Suppressor macrophage treated with lipopolysaccharide for 1 hour (primary cell): ENCODE measurements around the gene DMC1.
A peak's percentile ranks its signal among the peaks of the same experiment; 100 is the strongest.
"Not testable (repeated sequence)": the region's sequence is repeated elsewhere in the genome, so short reads cannot be mapped to it uniquely, and the experiment has no call there.

Source experiments
- DNase-seq, 3 donors: peaks; one replicate each; pipeline ENCODE4 v3.0.0-alpha.2; 2020 to 2022

The DMC1 gene

GRCh38 chr22:38569972-38570778 lies at the start of gene DMC1:
Gene DMC1 (minus strand): TSS chr22:38570183. CDS start chr22:38568256, 1,927 bp downstream.
- DNase-seq, result peak; percentile 60 to 90 (median 76)

- DNase-seq, result peak in 1 of 3 donors; percentile 20
Measured at GRCh38 chr22:38618682-38619081, 48.7 kb upstream of the DMC1 start.

GRCh38 chr22:38618258-38618657 lies 48.3 kb upstream of the DMC1 start:
- no peak for DNase-seq

- not testable (repeated sequence) for DNase-seq
Measured at GRCh38 chr22:38615064-38615405, 45.1 kb upstream of the DMC1 start.

- no peak for DNase-seq
Measured at GRCh38 chr22:38614332-38615063, 44.5 kb upstream of the DMC1 start.

- no peak for DNase-seq
Measured at GRCh38 chr22:38613588-38613987, 43.6 kb upstream of the DMC1 start.

- DNase-seq, result no peak
Measured at GRCh38 chr22:38612217-38613006, 42.4 kb upstream of the DMC1 start.

GRCh38 chr22:38611559-38611958 lies 41.6 kb upstream of the DMC1 start:
- no peak for DNase-seq

- no peak for DNase-seq
Measured at GRCh38 chr22:38610234-38610633, 40.3 kb upstream of the DMC1 start.

GRCh38 chr22:38608992-38609750 lies 39.2 kb upstream of the DMC1 start:
- DNase-seq, result no peak

- no peak for DNase-seq
Measured at GRCh38 chr22:38607680-38608079, 37.7 kb upstream of the DMC1 start.

- DNase-seq, result no peak
Measured at GRCh38 chr22:38602166-38602565, 32.2 kb upstream of the DMC1 start.

GRCh38 chr22:38601221-38601764 lies 31.3 kb upstream of the DMC1 start:
- peak in 1 of 3 donors; percentile 9 for DNase-seq

GRCh38 chr22:38599466-38599865 lies 29.5 kb upstream of the DMC1 start:
- DNase-seq, result no peak

- not testable (repeated sequence) for DNase-seq
Measured at GRCh38 chr22:38582923-38583322, 12.9 kb upstream of the DMC1 start.

GRCh38 chr22:38578505-38578904 lies 8.5 kb upstream of the DMC1 start:
- no peak for DNase-seq

- DNase-seq, result peak; percentile 74 to 82 (median 74)
Measured at GRCh38 chr22:38572065-38572464, 2.1 kb upstream of the DMC1 start.

GRCh38 chr22:38570779-38571364 lies 889 bp upstream of the DMC1 start:
- DNase-seq, result peak in 2 of 3 donors; percentile 32 to 41

GRCh38 chr22:38569181-38569971 lies 607 bp downstream of the DMC1 start:
- no peak for DNase-seq

GRCh38 chr22:38567531-38568285 lies 2.3 kb downstream of the DMC1 start:
- DNase-seq, result peak in 2 of 3 donors; percentile 24 to 50
